Common myeloid progenitor, CD34-positive (primary cell): ENCODE data around the gene SYNE4.

ENCODE experiments used
- CTCF ChIA-PET: fragments of 350-600 bp; sonication (Branson Sonifier 250); formaldehyde crosslinking; loops from one replicate; lab custom pipeline; 2021; ENCODE audit warnings: antibody characterized with exemption; lab: Charles Lee
- POLR2A ChIA-PET: fragments of 350-600 bp; sonication (Branson Sonifier 250); formaldehyde crosslinking; loops from one replicate; lab custom pipeline; 2021; ENCODE audit warnings: antibody characterized with exemption; lab: Charles Lee
- DNase-seq, 3 donors: peaks; one replicate each; pipeline versions ENCODE4 v3.0.0 to v3.0.0-alpha.2; 2013
- H3K27ac ChIP-seq, 2 experiments: 1 replicate in 1 of 2; 2 replicates in 1 of 2; pipeline ENCODE4 v1.7.0; 2013; ENCODE audit warnings: inconsistent platforms in 2 of 2, low read length in 2 of 2, mild to moderate bottlenecking in 2 of 2, low read depth in 1 of 2, moderate library complexity in 1 of 2; ENCODE audit not compliant: severe bottlenecking in 2 of 2, insufficient read depth in 1 of 2, poor library complexity in 1 of 2
- H3K27me3 ChIP-seq, 5 experiments: replicated peaks in 2 of 5; 1 replicate in 3 of 5; 2 replicates in 2 of 5; pipeline versions ENCODE4 v1.6.1 to v1.7.0; 2013; ENCODE audit warnings: low read length in 4 of 5, mild to moderate bottlenecking in 2 of 5, moderate library complexity in 2 of 5, inconsistent platforms in 1 of 5; ENCODE audit not compliant: insufficient read depth in 5 of 5, control insufficient read depth in 4 of 5
- H3K36me3 ChIP-seq, 4 experiments: 1 replicate in 2 of 4; 2 replicates in 2 of 4; pipeline versions ENCODE4 v1.6.1 to v1.7.0; 2013; ENCODE audit warnings: low read length in 3 of 4, control low read depth in 1 of 4, mild to moderate bottlenecking in 1 of 4; ENCODE audit not compliant: control insufficient read depth in 4 of 4, insufficient read depth in 4 of 4
- H3K4me1 ChIP-seq, 4 experiments: 1 replicate in 3 of 4; 2 replicates in 1 of 4; pipeline versions ENCODE4 v1.6.1 to v1.7.1; 2013; ENCODE audit warnings: low read length in 3 of 4, mild to moderate bottlenecking in 3 of 4, control low read depth in 1 of 4, inconsistent platforms in 1 of 4, moderate library complexity in 1 of 4; ENCODE audit not compliant: control insufficient read depth in 4 of 4, insufficient read depth in 4 of 4; ENCODE audit errors: control extremely low read depth in 1 of 4
- H3K4me3 ChIP-seq, 7 experiments: 1 replicate in 4 of 7; 2 replicates in 3 of 7; pipeline versions ENCODE4 v1.5.1 to v1.7.0; 2013; ENCODE audit warnings: mild to moderate bottlenecking in 7 of 7, low read length in 6 of 7, moderate library complexity in 6 of 7, inconsistent platforms in 2 of 7, low read depth in 2 of 7, control low read depth in 1 of 7; ENCODE audit not compliant: insufficient read depth in 4 of 7, control insufficient read depth in 1 of 7; ENCODE audit errors: extremely low read depth in 1 of 7
- H3K9me3 ChIP-seq, 5 experiments: 1 replicate in 4 of 5; 2 replicates in 1 of 5; pipeline versions ENCODE4 v1.6.1 to v1.7.1; 2013; ENCODE audit warnings: low read length in 4 of 5, mild to moderate bottlenecking in 2 of 5, inconsistent platforms in 1 of 5, low read depth in 1 of 5, moderate library complexity in 1 of 5; ENCODE audit not compliant: control insufficient read depth in 4 of 5, insufficient read depth in 2 of 5; ENCODE audit errors: control extremely low read depth in 1 of 5
- WGBS: methylation state at CpG from one replicate; pipeline ENCODE4 v1.1.5; 2013; ENCODE audit not compliant: insufficient coverage; 5-methylcytosine and 5-hydroxymethylcytosine counted together

The SYNE4 gene

GRCh38 chr19:35955881-35956634 is 52.6 kb downstream of the SYNE4 start:
- peaks cover 10 to 31% (median 24%) of the 10 kb centered on the region in 4 experiments for H3K4me1 ChIP-seq
- ChIA-PET POLR2A (no interaction called here), CTCF (interaction anchor here (0.6 to 1.3 kb wide), 2 partner anchors 10 to 126 kb away, joined by 3 read pairs; no protein-coding TSS in a partner anchor)
- peaks cover 0 to 39% (median 15%) of the 10 kb centered on the region in 5 experiments for H3K27me3 ChIP-seq
- no peak overlapping the region for H3K27ac ChIP-seq
- no peaks in the 10 kb centered on the region for H3K36me3 ChIP-seq
- H3K4me3 ChIP-seq = no peak overlapping the region
- H3K9me3 ChIP-seq = peaks cover 0 to 2% (median 0%) of the 10 kb centered on the region in 5 experiments
- 40% methylated on average over 2 of the region's 6 CpGs for WGBS
- DNase-seq = no peak
